Measurements from ENCODE around the gene CAPN15.

Gene CAPN15

GRCh38 chr16:515175-515938 is 12.2 kb upstream of the CAPN15 start:
- no peak for ATAC-seq
- TF ChIP-seq ZFP30 (CRISPR knock-in tag; IDR thresholded peaks at IDR 0.05) (no peak), POU6F1 (CRISPR knock-in tag; IDR thresholded peaks at IDR 0.05; ENCODE audit: borderline replicate concordance, low read depth) (no peak), ZFP3 (CRISPR knock-in tag; IDR thresholded peaks at IDR 0.05) (no peak), ISL1 (CRISPR knock-in tag; IDR thresholded peaks at IDR 0.05) (no peak), ARNTL (CRISPR knock-in tag; IDR thresholded peaks at IDR 0.05; ENCODE audit: borderline replicate concordance, low read depth) (no peak), ZNF70 (CRISPR knock-in tag; IDR thresholded peaks at IDR 0.05) (no peak), ESRRG (CRISPR knock-in tag; IDR thresholded peaks at IDR 0.05) (no peak), ZC3H10 (CRISPR knock-in tag; IDR thresholded peaks at IDR 0.05) (no peak), TOX (CRISPR knock-in tag; IDR thresholded peaks at IDR 0.05; ENCODE audit: borderline replicate concordance) (no peak), RARB (CRISPR knock-in tag; IDR thresholded peaks at IDR 0.05) (no peak), PPARA (CRISPR knock-in tag; IDR thresholded peaks at IDR 0.05; ENCODE audit: borderline replicate concordance) (no peak), GLIS3 (CRISPR knock-in tag; IDR thresholded peaks at IDR 0.05) (no peak), ZNF565 (CRISPR knock-in tag; conservative IDR thresholded peaks at IDR 0.05; ENCODE audit: low read depth) (no peak), ZNF8 (CRISPR knock-in tag; IDR thresholded peaks at IDR 0.05) (no peak), TSHZ2 (CRISPR knock-in tag; IDR thresholded peaks at IDR 0.05) (no peak), CSDC2 (CRISPR knock-in tag; IDR thresholded peaks at IDR 0.05) (no peak)

- TF ChIP-seq TCF4 (CRISPR knock-in tag; IDR thresholded peaks at IDR 0.05; ENCODE audit: borderline replicate concordance) (no peak), BACH2 (CRISPR knock-in tag; IDR thresholded peaks at IDR 0.05; ENCODE audit: borderline replicate concordance) (no peak), OSR1 (CRISPR knock-in tag; IDR thresholded peaks at IDR 0.05) (no peak), PATZ1 (CRISPR knock-in tag; IDR thresholded peaks at IDR 0.05; ENCODE audit: borderline replicate concordance) (no peak)
- no peak for ATAC-seq
These were observed 11.6 kb upstream of the CAPN15 start for GRCh38 chr16:515939-516226.

- no peak for ATAC-seq
- no peak for TF ChIP-seq ZC3H10 (CRISPR knock-in tag; IDR thresholded peaks at IDR 0.05)
- TF ChIP-seq POU6F1 (CRISPR knock-in tag; IDR thresholded peaks at IDR 0.05; ENCODE audit: borderline replicate concordance, low read depth), result no peak
- TF ChIP-seq ISL1 (CRISPR knock-in tag; IDR thresholded peaks at IDR 0.05), result no peak
- TF ChIP-seq ZNF70 (CRISPR knock-in tag; IDR thresholded peaks at IDR 0.05), result no peak
- no peak for TF ChIP-seq ZFP30 (CRISPR knock-in tag; IDR thresholded peaks at IDR 0.05)
- TF ChIP-seq TCF4 (CRISPR knock-in tag; IDR thresholded peaks at IDR 0.05; ENCODE audit: borderline replicate concordance), result no peak
- TF ChIP-seq RARB (CRISPR knock-in tag; IDR thresholded peaks at IDR 0.05), result no peak
- TF ChIP-seq GLIS3 (CRISPR knock-in tag; IDR thresholded peaks at IDR 0.05), result no peak
- TF ChIP-seq ZNF8 (CRISPR knock-in tag; IDR thresholded peaks at IDR 0.05), result no peak
- TF ChIP-seq ESRRG (CRISPR knock-in tag; IDR thresholded peaks at IDR 0.05), result no peak
- no peak for TF ChIP-seq CSDC2 (CRISPR knock-in tag; IDR thresholded peaks at IDR 0.05)
- TF ChIP-seq BACH2 (CRISPR knock-in tag; IDR thresholded peaks at IDR 0.05; ENCODE audit: borderline replicate concordance), result no peak
- TF ChIP-seq TSHZ2 (CRISPR knock-in tag; IDR thresholded peaks at IDR 0.05), result no peak
These were observed 11.2 kb upstream of the CAPN15 start for GRCh38 chr16:516301-516700.
